Measurements from ENCODE around the gene C3orf18.

GRCh38 chr3:50609763-50610085 is 42.2 kb upstream of the C3orf18 start:
- TF ChIP-seq CTCF (IDR thresholded peaks at IDR 0.05) (no peak), EZH2phosphoT487 (IDR thresholded peaks at IDR 0.05) (no peak)

All from neural progenitor cell (in vitro differentiated cells).